Activated T-cell treated with anti-CD3 and anti-CD28 coated beads for 48 hours (primary cell): Measurements from ENCODE around the gene SIRT7.

Experiments used
- DNase-seq: peaks from one replicate; pipeline ENCODE4 v3.0.0-alpha.2; 2020; ENCODE audit warnings: low read depth

SIRT7 gene

DNA sequence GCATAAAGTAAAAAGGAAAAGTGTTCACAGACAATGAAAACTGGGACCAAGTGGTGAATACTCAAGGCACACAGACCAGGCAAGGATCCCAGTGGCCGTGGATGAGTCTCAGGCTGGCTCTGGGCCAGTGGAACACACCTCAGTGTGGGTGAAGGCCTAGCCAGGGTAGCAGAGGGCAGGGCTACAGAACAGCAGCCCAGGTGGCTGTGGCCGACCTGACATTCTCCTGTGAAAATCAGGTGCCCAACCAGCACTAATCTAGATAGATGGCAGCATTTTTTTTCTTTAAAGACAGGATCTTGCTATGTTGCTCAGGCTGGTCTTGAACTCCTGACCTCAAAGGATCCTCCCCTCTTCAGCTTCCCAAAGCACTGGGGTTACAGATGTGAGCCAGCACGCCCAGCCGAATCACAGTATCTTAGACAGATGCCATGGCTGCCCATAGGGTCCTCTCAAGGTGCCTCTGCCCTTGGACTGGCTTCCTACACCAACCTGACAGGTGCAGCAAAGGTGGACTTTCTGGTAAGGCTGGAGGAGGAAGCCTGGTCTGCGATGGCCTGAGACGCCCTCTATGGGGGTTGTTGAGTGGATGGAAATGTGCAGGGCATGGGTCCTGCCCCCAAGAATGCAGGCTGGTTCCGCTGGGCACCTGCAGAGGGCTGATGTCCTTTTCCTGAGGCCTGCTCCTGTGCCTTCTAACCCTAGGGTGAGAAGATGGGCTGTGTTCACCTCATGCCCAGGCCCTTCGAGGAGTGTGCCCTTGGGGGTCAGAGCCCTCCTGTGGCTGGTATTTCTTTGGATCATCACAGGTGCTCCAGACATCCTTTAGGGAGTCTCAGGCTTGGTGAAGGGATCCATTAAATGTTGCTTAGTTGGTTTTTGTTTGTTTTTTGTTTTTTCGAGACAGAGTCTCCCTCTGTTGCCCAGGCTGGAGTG, 53.9 kb downstream of the SIRT7 start:
- no peak for DNase-seq

DNA sequence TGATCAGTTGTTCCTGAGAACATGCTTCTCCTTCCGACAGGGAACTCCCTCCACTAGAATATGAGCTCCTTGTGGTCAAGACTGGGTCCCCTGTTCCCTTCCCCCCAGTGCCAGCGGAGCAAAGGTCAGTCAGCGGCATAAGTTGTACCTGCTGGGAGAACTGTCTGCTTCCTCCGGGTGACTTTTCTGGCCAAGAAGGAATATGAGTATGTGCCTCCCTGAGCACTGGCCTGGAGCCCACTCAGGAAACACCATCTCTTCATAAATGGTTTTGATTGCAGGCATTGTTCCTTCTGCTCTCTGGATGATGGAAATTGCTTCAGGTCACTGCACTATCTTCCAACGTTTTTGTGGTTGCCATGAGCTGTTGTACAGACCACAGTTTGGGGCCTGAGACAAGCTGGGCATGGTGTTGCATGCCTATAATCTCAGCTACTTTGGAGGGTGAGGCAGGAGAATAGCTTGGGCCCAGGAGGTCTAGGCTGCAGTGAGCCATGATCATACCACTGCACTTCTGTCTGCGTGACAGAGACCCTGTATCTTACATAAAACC, 54.8 kb downstream of the SIRT7 start:
- DNase-seq: no peak
